GM19463 (cell line): ENCODE results near the gene CYP4F22.
"Not testable (repeated sequence)": the region's sequence is repeated elsewhere in the genome, so short reads cannot be mapped to it uniquely, and the experiment has no call there.

Source experiments
- ATAC-seq: cut with Tn5 transposase; IDR thresholded peaks from one replicate; pipeline ENCODE4 v1.9.1; 2021; ENCODE audit warnings: mild to moderate bottlenecking, moderate library complexity; ENCODE audit not compliant: unreplicated experiment

The CYP4F22 gene

DNA sequence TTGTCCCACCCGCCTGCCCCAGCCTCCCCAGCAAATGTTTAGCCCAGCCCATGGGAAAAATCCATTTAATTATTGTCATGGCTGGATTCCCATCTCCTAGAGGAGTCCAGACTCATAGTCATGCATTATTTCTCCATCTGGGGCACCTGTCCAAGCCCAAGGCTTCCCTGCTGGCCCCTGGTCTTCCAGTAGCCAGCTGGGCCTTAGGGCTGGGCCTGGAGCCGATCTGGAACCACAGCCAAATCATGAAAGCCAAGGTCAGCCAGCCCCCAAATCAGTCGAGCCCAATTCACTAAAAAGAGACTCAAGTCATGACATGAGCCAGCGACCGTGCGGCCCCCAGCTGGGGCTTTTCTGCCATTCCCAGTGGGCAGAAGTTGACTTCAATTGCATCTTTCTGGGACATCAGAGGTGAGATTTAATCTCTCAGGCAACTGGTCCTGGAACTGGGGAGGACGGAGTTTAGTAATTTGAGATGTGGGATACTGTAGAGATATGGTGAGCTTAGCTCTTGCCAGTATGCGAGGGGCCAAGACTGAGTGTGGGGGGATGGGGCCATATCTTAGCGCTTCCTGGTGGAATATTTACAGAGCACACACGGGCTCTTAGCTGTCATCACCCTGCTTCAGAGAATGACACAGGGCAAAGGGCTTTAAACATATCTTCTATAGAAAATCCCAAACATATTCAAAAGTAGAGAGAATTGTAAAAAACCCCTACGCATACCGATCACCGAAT lies 19.7 kb upstream of the CYP4F22 start:
- ATAC-seq: no peak

DNA sequence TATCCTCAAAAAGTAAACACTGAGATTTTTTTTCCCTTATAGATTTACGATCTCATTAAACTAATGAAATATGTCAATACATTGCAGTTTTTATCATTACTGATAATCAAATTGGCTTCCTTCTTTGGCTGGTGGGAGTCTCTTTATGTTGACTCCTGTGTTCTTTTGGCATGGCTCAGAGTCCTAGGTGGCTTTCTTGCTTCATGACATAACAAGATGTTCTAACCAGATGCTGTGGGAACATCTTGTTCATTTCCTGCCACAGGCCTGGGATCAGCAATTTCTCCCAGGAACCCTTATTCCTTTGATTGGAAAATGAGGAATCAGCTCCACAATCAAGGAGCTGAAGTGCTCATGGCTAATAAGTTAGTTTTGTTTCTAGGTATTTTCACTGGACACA lies 13.2 kb upstream of the CYP4F22 start:
- no peak for ATAC-seq

DNA sequence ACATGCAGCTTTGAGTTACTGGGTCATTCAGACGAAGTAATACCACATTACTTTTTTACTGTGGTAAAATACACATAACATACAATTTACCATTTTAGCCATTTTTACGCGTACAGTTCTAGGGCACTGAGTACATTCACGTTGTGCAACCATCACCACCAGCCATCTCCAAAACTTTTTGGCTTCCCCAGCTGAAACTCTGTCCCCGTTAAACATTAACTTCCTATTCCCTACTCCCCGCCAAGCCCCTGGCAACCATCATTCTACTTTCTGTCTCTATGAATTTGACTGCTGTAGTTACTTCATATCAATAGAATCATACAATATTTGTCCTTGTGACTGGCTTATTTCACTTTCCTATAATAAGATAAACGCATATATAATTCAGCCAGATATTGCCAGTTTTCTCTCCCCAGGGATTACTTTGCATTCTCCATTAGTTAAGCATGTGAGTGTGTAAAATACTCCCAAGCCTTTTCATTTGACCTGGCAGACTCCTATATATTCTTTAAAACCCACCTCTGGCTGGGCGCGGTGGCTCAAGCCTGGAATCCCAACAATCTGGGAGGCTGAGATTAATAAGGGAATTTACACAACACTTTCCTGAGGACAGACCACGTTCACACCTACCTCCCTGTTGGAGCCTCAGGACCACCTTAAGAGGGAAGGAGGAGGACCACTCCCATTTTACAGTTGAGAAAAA lies 10.0 kb upstream of the CYP4F22 start:
- no peak for ATAC-seq

DNA sequence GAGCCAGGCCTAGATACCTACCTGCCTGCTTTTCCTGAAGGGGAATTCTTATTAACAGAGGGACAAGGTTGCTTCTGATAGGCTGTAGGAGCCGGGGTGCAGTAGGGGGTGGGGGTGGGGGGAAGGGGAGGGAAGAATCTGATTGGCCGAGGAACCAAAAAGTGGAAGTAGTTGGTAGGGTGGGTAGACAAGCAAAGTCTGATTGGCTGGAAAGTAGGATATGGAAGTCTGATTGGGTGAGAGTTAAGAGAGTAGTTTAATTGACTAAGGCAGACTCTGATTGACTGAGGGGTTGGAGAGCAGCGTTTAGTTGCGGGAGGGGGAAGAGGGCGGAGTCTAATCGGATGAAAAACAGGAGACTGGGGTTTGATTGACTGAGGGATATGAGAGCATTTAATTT lies 9.4 kb upstream of the CYP4F22 start:
- no peak for ATAC-seq

DNA sequence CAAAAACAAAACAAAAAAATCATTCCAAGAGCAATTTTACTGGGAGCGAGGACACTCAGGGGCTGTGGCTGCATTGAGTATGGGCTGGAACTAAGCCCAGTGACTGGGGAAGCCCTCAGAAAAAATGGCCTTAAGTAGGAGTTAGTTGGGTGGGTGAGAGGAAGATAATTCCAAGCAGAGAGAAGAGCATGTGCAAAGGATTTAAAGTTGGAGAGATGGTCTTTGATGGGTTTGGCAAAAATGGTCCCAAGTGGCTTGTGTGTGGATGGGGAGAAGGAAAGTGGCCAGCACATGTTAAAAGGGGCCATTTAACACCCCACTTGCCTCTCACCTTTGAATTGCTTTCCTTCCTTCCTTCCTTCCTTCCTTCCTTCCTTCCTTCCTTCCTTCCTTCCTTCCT lies 6.7 kb upstream of the CYP4F22 start:
- ATAC-seq: no peak

DNA sequence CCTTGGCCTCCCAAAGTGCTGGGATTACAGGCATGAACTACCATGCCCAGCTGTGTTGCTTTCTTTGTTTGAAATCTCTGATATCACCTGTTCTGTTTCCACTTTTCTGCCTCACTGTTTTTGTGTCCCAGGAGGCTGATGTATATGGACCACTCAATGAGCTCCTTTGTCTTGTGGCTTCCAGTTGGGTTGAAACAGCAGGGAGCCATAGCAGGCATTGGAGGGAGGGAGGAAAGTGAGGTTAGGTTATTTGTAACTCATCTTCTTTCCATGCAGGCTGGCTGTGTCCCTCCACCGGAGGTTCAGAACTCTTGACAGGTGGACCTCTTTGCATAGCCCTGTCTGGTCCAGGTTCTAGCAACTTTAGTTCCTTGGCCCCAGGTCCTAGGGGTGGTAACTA lies 6.1 kb upstream of the CYP4F22 start:
- no peak for ATAC-seq

DNA sequence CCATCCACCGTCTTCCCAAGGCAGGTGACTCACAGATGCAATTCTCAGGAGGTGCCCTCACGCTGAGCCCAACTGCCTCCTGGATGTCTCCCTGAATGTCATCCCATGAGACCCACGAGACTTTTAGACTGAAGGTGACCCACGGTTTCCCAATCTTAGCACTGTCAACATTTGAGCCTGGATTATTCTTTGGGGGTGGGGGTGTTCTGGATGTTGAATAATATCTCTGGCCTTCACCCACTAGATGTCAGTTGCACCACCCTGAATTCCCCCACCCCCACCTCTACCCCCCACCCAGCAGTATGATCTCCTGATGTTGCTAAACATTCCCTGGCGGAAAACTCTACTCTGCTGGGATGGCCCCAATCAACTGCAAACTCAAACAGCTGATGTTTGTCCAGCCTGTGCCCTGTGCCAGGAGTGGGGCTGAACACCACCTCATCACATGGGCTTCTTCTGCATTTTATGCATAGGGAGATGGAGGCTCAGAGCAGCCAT lies 2.2 kb upstream of the CYP4F22 start:
- no peak for ATAC-seq

DNA sequence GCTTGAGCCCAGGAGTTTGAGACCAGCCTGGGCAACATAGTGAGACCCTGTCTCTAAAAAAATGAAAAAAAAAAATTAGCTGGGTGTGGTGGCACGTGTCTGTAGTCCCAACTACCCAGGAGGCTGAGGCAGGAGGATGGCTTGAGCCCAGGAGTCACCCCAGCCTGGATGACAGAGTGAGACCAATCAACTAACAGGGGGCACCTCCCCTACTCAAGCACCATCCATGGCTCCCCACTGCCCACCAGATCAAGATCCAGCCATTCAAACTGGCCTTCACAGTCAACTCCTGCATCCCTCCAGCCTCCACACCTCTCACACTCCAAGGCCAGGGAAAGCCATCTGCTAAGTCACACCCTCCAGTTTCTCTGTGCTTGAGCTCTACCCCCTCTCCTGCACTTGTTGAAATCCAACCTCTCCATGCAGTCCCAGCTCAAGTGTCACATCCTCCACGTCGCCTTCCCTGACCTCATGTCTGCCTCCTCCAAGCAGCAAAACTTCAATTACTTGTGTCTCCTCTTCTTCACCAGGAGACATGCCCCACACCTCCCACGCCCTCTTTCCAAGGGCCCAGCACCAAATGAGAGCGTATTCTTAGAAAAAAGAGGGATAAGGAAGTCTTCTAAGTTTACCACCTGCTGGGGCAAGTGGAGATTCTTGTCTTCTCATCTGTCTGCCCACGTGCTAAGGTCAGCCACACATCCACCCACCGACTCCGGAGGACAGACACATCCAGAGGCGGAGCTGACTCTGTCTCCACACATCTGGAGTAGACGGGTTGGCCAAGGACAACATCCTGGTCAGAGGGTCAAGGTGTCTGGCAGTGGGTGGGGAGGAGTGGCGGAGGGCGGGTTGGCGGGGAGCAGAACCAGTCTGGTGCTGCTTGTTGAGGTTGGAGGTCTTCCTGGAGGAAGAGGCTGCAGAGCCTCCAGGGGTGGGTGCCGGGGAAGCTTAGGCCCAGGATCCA lies 974 bp upstream of the CYP4F22 start:
- no peak for ATAC-seq

DNA sequence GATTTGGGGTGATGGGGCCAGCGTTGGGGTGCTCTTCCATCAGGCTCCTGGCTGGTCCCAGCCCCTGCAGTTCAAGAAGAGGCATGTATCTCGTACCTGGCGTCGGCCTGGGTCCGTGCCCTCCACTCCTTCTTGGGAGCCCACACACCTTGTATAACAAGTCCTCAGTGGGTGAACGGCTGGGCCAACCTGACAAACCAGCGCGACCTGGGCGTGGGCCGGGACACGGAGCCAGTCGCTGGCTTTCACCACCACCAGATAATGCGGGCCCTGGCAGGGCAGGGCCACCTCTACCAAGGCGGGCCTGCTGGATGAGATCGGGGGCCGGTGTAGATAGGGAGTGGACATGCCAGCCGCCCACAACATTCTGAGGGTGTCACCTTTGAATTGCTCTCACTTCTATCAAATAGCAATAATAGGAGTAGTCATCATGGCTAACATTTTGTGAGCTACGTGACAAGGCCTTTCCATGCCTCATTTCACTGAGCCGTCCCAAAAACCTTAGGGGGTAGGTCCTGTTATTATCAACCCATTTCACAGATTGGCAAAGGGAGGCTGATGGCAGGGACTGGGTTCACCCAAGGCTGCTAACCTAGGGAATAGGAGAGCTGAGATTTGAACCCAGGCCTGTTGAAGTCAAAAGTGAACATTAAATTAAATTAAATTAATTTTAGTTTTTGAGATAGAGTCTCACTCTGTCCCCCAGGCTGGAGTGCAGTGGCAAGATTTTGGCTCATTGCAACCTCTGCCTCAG lies 3.5 kb downstream of the CYP4F22 start:
- no peak for ATAC-seq

DNA sequence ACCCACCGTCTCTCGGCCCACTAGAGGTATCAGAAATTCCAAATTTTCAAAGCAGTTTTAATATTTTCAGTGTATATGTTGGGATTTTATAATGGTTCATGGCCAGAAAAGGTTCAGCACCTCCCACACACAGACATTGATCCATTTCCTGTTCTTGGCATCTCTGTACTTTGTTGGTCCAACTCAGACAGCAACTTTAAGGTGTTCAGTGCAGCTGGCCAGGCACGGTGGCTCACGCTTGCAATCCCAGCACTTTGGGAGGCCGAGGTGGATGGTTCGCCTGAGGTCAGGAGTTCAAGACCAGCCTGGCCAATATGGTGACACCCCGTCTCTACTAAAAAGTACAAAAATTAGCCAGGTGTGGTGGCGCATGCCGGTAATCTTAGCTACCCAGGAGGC lies 6.9 kb downstream of the CYP4F22 start:
- not testable (repeated sequence) for ATAC-seq

DNA sequence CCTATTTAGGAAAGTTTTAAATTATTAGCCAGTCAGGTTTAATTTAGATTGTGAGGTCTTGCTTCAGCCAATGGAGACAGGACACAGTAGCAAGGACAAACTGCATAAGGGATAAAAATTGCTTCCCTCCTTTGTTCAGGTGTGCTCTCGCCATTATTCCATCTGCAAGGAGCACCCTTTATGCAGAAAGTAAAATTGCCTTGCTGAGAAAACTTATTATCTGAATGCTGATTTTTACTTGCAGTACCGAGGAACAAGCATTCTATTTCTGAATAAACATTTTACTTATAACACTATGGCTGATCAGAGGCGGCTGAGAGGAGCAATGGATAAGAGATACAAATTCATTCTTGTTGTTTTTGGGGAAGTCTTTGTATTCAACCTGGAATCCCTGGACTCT lies 8.0 kb downstream of the CYP4F22 start:
- ATAC-seq: no peak

DNA sequence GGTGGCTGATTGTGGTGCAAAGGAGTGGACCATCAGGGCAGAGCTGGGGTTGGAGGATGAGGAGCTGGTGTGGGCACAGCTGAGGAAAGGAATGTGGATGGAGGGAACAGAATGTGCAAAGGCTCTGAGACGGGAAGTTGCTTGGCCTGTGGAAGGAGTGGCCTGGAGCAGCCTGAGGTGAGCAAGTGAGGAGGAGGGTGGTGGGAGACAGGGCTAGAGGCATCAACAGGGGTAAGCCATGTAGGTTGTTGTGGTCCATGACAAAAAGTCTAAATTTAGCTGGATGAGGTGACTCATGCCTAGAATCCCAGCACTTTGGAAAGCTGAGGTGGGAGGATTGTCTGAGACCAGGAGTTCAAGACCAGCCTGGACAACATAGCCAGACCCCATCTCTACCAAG lies 9.5 kb downstream of the CYP4F22 start:
- ATAC-seq: no peak

DNA sequence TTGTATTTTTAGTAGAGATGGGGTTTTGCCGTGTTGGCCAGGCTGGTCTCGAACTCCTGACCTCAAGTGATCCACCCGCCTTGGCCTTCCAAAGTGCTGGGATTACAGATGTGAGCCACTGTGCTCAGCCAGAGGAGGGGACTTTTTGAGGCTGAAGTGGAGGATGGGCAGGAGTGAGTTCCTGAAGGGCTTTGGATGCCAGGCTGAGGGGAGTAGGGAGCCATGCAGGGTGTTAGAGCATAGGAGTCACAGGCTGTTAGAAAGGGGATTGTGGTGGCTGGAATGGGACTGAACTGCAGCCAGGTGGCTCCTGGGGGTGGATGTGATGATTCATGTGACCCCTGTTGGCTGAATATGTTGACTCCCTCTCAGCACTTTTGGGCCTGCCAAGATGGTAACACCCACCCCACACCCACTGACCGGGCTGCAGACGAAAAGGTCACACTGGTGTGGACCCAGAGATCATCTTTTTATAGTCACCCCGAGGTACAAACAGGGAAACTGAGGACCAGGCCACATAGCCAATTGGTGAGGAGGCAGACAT lies 11.2 kb downstream of the CYP4F22 start:
- ATAC-seq: no peak

DNA sequence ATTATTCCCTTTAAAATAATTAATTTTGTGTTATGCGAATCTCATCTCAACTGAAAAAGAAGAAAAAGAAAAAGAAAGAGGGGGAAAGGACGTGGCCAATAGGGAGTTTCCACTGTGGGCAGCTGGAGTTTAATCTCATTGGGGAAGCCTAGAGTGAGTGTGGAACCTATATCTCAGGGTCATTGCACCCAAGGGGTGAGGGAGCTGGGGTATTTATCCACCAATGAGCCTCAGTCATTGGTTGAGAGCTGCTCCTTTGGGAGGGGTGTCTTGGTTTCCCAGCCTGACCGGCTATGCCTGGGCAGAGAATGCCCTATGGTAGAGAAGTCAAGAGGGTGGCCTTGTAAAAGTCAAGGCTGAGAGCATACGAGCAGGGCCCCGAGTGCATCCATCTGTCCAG lies 16.5 kb downstream of the CYP4F22 start:
- ATAC-seq: no peak

DNA sequence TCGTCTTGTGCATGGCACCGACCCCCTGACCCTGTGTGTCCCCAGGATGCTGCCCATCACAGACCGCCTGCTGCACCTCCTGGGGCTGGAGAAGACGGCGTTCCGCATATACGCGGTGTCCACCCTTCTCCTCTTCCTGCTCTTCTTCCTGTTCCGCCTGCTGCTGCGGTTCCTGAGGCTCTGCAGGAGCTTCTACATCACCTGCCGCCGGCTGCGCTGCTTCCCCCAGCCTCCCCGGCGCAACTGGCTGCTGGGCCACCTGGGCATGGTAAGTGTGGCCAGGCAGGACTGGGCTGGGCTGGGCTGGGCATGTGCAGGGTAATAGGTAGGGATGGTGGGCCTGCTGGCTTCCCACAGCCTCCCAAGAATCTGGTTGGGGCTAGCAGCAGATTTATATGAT lies 17.0 kb downstream of the CYP4F22 start:
- ATAC-seq: no peak

DNA sequence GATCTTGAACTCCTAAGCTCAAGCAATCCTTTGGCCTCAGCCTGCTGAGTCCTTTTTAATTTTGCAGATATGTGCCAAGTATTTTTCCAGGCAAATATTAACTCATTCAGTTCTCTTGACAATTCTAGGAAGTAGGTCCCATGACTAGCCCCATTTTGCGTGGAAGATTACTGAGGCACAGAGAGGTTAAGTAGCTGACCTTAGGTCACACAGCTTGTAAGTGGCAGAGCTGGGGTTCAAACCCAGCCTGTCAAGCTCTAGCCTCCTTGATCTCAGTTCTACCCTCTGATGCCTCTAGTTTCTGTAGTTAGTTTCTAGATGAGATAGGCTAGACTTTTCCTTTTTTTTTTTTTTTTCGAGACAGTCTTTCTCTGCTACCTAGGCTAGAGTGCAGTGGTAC lies 18.1 kb downstream of the CYP4F22 start:
- no peak for ATAC-seq

DNA sequence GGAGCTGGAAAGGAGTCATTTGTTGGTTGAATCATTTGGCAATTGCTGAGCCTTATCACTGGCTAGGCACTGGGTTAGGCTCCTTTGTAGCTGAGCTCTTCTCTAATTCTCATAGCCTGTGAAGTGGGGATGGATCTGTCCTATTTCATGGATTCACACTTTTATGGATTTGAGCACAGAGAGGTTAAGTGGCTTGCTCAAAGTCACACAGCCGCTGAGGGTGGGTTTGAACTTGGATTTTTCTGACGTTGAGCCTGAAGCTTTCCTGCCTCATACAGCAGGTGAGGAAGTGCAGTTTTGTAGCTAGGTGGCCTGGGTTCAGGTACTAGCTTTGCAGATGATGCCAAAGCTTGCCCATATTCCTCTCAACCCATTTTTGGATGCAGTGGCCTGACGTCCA lies 19.4 kb downstream of the CYP4F22 start:
- ATAC-seq: no peak

DNA sequence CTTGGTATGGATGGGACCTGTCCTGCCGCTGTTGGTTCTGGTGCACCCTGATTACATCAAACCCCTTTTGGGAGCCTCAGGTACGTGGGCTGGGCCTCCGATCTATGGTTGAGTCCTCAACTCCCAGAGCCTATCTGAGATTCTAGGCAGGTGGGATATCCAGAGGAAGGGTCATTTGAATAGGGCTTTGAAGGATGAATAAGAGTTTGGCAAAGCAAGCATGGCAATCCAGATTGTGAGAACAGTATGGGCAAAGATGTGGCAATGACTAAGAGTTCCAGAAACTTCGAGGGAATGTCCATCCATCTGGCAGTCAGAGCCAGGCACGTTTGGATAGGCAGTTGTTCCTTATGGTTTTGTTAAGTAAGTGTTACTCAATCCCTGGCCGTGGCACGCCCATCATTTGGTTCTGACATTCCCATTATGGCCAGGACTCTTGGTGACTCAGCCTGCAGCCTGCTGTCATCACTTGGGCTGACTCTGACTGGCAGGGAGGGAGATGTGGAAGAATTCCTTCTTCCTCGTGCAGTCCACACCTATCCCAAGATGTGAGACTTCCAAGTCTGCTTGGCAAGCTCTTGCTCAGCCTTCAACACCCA lies 21.5 kb downstream of the CYP4F22 start:
- no peak for ATAC-seq

DNA sequence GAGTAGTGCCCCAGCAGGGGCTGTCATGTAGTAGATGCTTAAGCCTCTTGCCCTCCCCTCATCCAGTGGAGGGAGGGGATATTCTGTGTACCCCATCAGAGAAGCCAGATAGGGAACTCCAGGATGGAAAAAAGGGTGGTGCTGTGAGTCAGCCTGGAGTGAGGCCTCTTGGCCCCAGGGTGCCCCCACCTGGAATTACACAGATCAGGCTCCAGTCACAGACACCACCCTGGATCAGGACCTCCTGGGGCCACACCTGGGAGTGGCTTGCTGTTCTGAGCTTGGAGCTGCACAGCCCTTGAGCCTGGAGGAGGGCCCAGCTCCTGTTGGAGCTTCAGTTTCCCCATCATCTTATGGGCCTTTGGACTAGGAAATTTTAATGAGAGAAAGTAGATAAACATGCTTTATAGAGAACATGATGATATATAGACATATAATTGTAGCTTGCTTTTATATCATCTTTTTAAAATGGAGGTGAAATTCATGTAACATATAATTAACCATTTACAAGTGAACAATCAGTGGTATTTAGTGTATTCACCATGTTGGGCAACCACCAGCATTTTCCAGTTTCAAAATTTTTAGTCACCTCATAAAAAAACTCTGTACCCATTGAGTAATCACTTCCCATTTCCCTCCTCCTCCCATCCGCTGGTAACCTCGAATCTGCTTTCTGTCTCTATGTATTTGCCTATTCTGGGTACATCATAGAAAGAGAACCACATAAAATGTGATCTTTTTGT lies 24.6 kb downstream of the CYP4F22 start:
- no peak for ATAC-seq
